ENCODE data around the gene TTC13. TPM values are rescaled to one million over a fixed set of nuclear protein-coding genes. Genes with fewer than 3 reads are reported as not detected.

The TTC13 gene
- total and polyA plus RNA-seq, 2 of the 13 experiments (the other 11 are each of a cell fraction or from before 2014, with no cell fraction given): 5.8 to 15.9 TPM

- TF ChIP-seq ZNF512B (CRISPR knock-in tag; IDR thresholded peaks at IDR 0.05; ENCODE audit: borderline replicate concordance) (no peak), ZUFSP (CRISPR knock-in tag; IDR thresholded peaks at IDR 0.05; ENCODE audit: borderline replicate concordance) (no peak), ZNF225 (CRISPR knock-in tag; IDR thresholded peaks at IDR 0.05) (no peak), ZNF431 (CRISPR knock-in tag; IDR thresholded peaks at IDR 0.05; ENCODE audit: borderline replicate concordance, low read depth) (no peak), PRPF4 (IDR thresholded peaks at IDR 0.05; ENCODE audit: low read depth, low read length, poor library complexity, severe bottlenecking) (no peak), SMYD3 (CRISPR knock-in tag; IDR thresholded peaks at IDR 0.05) (no peak), KLF16 (CRISPR knock-in tag; IDR thresholded peaks at IDR 0.05) (0 out of 4 replicates have a peak, but pooled peaks of 1 of the 2 experiments have one; percentile 30), SOX6 (IDR thresholded peaks at IDR 0.05) (no peak), SOX6 (CRISPR knock-in tag; IDR thresholded peaks at IDR 0.05) (no peak), ZNF660 (CRISPR knock-in tag; IDR thresholded peaks at IDR 0.05; ENCODE audit: borderline replicate concordance, low read depth) (no peak), ARNT (IDR thresholded peaks at IDR 0.05) (no peak), KDM1A (CRISPR knock-in tag; IDR thresholded peaks at IDR 0.05) (no peak), PRMT3 (CRISPR knock-in tag; IDR thresholded peaks at IDR 0.05; ENCODE audit: borderline replicate concordance, low read depth) (peak; percentile 33; the same call in 1 of the 2 replicates), HES4 (CRISPR knock-in tag; IDR thresholded peaks at IDR 0.05; ENCODE audit: borderline replicate concordance) (0 out of 2 replicates have a peak, but pooled peaks have one; percentile 30), SRY (CRISPR knock-in tag; IDR thresholded peaks at IDR 0.05) (0 out of 2 replicates have a peak, but pooled peaks have one; percentile 36), HINFP (CRISPR knock-in tag; IDR thresholded peaks at IDR 0.05; ENCODE audit: low read depth) (0 out of 2 replicates have a peak, but pooled peaks have one; percentile 30), ZNF782 (CRISPR knock-in tag; IDR thresholded peaks at IDR 0.05; ENCODE audit: borderline replicate concordance) (peak; percentile 32; the same call in 1 of the 2 replicates), ZFP36 (IDR thresholded peaks at IDR 0.05; ENCODE audit: borderline replicate concordance, low read depth, low read length, partially characterized antibody) (no peak), ZNF773 (CRISPR knock-in tag; IDR thresholded peaks at IDR 0.05; ENCODE audit: borderline replicate concordance) (0 out of 2 replicates have a peak, but pooled peaks have one; percentile 47), HNRNPK (IDR thresholded peaks at IDR 0.05; ENCODE audit: low read depth, low read length, poor library complexity, severe bottlenecking) (peak; percentile 29), GABPB1 (CRISPR knock-in tag; IDR thresholded peaks at IDR 0.05) (peak; percentile 35; the same call in 1 of the 2 replicates)
Measured at GRCh38 chr1:230867903-230868735, 110.5 kb downstream of the TTC13 start, which contains the start of gene C1orf198 (continued).
